ENCODE data around the gene HOXD10. TPM values are rescaled to one million over a fixed set of nuclear protein-coding genes. Genes with fewer than 3 reads are reported as not detected.

HOXD10 gene
- not detected for total RNA-seq

DNA sequence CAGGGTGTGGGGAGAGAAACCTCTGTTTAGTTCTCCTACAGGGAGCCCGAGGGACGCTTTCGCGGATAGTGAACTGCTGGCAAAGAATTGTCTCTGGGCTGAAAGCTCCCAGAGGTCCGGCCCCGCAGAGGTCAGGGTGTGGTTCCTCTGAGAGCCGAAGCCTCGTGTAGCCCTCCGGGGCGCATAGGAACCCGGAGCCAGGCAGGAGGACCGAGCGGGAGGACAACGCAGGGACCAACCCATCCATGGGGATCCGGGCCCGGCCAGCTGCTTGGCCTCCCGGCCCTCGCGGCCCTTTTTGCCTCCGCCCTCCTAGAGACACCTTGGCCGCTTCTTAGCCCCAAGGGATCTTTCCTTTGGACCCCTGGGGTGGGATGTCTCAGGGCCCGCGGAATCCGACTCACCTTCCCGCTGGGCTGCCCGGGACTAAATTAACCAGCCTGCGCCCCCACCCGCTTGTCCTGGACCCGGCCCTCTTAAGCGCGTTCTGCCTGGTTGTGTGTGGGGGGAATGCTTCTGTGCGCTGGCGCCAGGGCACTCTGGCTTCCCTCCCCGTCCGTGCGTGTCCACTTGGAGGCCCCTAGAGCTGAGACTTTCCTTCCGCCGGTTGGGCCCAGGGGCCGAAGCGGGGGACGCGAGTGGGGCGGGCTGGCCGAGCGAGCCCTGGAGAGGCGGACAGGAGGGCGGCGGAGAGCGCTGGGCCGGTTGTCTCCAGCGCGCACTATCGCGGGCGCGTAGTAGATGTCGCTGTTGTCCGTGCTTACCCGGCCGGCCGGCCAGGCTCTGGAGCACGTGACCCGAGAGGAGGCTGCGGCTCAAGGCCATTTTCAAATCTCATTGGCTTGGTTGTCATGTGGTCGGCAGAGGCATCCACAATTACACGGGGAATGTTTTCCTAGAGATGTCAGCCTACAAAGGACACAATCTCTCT is at the start of gene HOXD10:
Gene HOXD10, plus strand, starts transcription at position 896 of the 931 bp plus-strand sequence. CDS start 56 bp downstream, outside the sequence.

DNA sequence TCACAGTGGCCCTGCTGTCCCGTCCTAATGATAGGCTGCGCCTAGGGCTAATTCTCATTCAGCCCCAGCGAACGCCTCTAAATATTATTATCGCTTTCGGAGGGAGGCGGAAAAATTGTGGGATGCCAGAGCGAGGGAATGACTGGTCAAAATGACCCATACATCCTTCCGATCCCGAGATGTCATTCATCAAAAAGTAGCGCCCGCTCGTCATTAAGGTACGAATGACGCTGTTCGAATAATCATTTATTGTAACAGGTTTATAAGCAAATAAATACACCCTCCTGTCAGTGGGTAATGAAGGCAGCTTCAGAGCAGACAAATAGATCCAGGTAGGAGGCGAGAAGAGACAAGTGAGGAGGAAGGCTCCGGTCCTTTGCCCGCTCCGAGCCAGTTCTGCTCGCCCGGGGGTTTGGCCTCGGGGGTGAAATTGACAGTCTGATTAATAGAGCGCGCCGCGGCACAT is 32.7 kb upstream of the HOXD10 start, which contains the start of gene EVX2:
Gene EVX2, minus strand, starts transcription at position 167 of the 466 bp plus-strand sequence. CDS start 186 bp downstream, outside the sequence.

DNA sequence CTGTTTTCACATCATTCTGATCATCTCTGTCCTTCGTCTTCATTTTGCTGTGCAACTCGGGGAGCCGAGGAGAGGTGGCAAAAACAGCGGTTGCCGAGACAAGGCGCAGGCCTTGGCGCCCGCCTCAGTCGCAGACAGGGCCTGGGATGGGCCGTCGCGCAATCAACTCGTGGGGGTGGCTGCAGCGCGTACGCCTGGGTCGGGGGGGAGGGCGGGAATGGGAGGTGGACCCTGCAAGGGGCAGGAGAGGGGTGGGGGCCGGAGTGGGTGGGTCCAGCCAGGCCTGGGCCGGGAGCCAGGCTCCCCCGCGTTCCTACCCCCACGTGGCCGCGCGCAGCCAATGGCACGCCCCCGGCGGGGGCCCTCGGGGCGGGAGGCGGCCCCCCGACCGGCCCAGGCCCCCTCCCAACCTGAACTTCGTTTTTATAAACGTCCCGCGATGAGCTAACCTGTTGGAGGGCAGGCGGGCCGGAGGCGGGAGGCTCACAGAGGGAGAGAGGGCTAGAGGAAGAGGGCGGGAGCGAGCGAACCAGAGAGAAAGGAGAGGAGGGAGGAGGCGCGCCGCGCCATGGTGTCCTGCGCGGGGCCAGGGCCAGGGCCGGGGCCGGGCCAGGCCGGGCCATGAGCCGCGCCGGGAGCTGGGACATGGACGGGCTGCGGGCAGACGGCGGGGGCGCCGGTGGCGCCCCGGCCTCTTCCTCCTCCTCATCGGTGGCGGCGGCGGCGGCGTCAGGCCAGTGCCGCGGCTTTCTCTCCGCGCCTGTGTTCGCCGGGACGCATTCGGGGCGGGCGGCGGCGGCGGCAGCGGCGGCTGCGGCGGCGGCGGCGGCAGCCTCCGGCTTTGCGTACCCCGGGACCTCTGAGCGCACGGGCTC is 24.1 kb upstream of the HOXD10 start, which contains the start of gene HOXD13:
Gene HOXD13, plus strand, starts transcription at position 452 of the 875 bp plus-strand sequence. Its CDS starts 170 bp downstream, at position 622.

DNA sequence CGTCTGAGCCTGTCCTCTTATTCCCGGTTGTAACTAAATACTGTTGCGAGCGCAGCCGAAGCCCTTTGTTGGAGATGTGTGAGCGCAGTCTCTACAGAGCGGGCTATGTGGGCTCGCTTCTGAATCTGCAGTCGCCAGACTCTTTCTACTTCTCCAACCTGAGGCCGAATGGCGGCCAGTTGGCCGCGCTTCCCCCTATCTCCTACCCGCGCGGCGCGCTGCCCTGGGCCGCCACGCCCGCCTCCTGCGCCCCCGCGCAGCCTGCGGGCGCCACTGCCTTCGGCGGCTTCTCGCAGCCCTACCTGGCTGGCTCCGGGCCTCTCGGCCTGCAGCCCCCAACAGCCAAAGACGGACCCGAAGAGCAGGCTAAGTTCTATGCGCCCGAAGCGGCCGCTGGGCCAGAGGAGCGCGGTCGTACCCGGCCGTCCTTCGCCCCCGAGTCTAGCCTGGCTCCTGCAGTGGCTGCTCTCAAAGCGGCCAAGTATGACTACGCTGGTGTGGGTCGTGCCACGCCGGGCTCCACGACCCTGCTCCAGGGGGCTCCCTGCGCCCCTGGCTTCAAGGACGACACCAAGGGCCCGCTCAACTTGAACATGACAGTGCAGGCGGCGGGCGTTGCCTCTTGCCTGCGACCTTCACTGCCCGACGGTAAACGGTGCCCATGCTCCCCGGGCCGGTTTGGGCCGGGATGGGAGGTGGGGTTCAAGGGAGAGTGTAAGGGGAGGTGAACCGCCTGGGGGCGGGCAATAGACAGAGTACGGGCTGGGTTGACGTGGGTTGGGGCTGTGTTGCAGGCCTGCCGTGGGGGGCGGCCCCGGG is 16.6 kb upstream of the HOXD10 start, which contains the start of gene HOXD12:
Gene HOXD12, plus strand, starts transcription at position 68 of the 819 bp plus-strand sequence. Its CDS starts 7 bp downstream, at position 75.

DNA sequence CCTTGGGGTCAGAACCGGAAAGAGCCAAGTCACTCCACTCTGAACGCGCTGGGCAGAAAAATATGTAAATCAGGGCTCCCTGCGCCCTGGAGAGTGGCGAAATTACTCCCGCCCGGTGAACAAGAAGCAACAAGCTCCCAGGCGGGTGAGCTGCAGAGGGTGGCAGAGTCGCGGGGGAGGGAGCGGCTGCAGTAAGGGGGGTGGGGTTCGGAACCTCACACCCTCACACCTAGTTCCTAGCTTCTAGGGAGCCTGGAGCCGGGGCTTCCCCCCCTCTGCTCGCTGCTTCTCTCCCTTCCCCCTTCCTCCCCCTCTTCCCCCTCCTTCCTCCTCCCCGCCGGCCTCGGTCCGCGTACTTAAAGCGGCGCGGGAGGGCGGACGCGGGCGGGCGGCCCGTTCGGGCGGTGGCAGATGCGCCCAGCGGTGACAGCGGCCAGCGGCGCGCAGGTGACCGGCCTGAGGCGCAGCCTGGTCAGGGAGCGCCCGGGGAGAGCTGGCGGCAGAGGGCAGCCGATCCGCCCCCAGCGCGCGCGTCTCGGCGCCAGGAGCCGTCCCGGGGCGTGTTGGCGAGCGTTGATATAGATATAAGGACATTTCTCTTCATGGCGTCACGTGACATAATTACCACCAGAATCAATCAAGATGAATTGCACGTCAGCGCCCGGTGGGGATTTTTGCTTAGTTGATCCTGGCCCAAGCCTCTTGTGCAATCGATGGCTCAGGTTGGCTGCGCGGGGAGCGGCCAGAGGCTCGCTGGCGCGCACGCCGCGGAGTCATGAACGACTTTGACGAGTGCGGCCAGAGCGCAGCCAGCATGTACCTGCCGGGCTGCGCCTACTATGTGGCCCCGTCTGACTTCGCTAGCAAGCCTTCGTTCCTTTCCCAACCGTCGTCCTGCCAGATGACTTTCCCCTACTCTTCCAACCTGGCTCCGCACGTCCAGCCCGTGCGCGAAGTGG is 9.7 kb upstream of the HOXD10 start, which contains the start of gene HOXD11:
Gene HOXD11, plus strand, starts transcription at position 700 of the 959 bp plus-strand sequence. Its CDS starts 76 bp downstream, at position 776.

DNA sequence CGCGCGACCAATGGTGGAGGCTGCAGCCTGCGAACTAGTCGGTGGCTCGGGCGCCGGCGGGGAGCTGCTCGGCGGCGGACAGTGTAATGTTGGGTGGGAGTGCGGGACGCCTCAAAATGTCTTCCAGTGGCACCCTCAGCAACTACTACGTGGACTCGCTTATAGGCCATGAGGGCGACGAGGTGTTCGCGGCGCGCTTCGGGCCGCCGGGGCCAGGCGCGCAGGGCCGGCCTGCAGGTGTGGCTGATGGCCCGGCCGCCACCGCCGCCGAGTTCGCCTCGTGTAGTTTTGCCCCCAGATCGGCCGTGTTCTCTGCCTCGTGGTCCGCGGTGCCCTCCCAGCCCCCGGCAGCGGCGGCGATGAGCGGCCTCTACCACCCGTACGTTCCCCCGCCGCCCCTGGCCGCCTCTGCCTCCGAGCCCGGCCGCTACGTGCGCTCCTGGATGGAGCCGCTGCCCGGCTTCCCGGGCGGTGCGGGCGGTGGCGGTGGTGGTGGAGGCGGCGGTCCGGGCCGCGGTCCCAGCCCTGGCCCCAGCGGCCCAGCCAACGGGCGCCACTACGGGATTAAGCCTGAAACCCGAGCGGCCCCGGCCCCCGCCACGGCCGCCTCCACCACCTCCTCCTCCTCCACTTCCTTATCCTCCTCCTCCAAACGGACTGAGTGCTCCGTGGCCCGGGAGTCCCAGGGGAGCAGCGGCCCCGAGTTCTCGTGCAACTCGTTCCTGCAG is 6.3 kb downstream of the HOXD10 start, which contains the start of gene HOXD9:
Gene HOXD9, plus strand, starts transcription at position 37 of the 728 bp plus-strand sequence. Its CDS starts 50 bp downstream, at position 87.

DNA sequence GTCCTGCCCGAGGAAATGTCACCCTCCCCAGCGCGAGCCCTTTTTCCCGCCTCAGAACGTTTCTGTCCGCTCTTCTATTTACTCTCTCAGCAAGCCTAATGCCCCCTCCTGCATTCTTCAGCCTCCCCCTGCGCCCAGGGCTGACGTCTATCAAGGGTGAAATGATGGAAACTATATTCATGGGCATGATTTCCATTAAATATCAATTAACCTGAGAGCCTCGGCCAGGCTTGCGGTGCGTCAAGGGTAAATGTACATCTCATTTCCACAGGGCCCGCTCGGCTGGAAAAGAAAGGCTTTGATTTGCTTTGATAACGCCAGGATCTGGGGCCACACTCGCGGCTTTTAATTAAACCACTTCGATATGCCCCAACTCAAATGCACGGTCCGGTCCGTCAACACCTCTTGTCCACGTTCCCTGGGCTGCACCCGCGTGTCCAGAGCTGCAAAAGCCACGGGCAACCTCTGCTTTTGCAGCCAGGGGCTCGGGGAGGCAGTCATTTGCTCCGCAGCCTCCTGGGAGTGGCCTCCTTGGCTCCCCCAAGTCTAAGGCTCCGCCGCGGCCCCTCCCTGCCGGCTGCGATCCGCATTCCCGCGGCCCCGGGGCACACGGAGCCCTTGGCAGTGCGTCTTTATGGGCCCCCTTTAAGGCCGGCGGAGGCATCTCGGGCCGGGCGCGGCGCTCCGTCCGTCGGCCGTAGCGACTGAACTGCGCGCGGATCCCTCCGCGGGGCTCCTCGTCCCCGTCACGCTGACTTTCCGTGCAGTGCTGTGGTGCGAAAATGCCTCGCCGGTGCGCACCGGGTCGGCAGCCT is 12.6 kb downstream of the HOXD10 start, which contains the start of gene HOXD8:
Gene HOXD8, plus strand, starts transcription at position 724 of the 815 bp plus-strand sequence. CDS start 662 bp downstream, outside the sequence.

DNA sequence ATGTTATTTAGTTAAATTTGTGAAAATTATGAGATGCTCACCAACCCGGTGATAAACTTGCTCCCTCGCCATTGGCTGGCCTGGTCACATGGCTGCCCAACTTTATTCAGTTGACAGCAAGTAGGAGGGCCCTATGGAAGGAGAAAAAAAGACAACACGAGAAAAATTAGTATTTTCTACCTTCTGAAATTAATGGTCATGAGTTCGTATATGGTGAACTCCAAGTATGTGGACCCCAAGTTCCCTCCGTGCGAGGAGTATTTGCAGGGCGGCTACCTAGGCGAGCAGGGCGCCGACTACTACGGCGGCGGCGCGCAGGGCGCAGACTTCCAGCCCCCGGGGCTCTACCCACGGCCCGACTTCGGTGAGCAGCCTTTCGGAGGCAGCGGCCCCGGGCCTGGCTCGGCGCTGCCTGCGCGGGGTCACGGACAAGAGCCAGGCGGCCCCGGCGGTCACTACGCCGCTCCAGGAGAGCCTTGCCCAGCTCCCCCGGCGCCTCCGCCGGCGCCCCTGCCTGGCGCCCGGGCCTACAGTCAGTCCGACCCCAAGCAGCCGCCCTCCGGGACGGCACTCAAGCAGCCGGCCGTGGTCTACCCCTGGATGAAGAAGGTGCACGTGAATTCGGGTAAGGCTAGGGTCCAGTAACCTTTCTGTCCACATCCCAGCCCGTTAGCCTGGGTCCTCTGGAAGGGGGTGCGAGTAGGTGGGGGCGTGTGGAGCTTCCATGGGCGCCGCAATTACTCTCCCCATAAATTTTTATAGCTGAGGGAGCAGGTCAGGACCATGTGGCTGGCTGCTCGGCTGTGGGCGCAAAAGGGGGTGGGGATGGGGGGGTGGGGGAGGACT is 35.1 kb downstream of the HOXD10 start, which contains the start of gene HOXD4:
Gene HOXD4, plus strand, starts transcription at position 109 of the 846 bp plus-strand sequence. Its CDS starts 84 bp downstream, at position 193.

DNA sequence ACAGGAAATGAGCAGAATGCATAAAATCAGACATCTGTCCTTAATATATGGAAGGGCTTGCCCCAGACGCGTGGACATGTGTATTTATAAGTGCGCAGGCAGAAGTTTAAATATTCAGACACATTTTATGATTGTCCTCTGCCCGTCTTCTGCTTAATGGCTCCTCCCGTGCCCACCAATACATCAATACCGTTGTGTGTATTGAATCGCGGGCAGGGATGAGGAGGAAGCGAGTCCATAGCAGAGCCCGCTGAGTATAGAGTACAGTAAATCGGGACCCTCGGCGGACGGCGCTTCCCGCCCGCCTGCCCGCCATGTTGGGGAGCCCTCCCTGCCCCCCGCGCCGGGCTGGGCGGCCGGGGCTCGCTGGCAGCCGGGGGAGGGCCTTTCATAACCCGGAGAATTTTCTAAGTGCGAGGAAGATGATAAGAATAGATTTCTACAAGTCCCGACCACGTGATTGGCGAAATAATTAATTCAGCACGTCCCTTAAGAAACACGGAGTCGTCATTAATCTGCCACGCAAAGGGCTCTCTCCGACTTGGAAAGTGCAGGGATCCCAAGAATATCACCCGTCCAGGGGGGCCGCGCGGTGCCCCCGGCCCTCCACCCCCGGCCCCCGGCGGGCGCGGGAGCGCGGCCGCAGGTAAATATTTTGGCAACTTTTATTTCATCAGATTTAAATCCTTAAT is 40.4 kb downstream of the HOXD10 start, which contains the start of gene HOXD3:
Gene HOXD3, plus strand, starts transcription at position 501 of the 692 bp plus-strand sequence. CDS start 11,808 bp downstream, outside the sequence.

Small RNA genes within 50 kb of the gene (microRNA-seq; reads per million reads assigned to microRNA genes)
- 1.7 reads per million for gene MIR10B (ENCODE audit: borderline microRNAs expressed, borderline replicate concordance)

Other genes with a start within 250 kb of the HOXD10 start
- 10 to 100 TPM; 36.9 to 44.6 TPM for gene LNPK, start 114.5 kb upstream of the HOXD10 start, total RNA-seq
- gene EVX2, start 32.8 kb upstream of the HOXD10 start, total RNA-seq = not detected
- not detected for gene HOXD13, start 24.1 kb upstream of the HOXD10 start, total RNA-seq
- not detected for gene HOXD12, start 17.0 kb upstream of the HOXD10 start, total RNA-seq
- gene HOXD11, start 9.5 kb upstream of the HOXD10 start, total RNA-seq = not detected
- not detected for gene HOXD9, start 5.9 kb downstream of the HOXD10 start, total RNA-seq
- gene HOXD8, start 12.9 kb downstream of the HOXD10 start, total RNA-seq = not detected
- gene HOXD4, start 34.8 kb downstream of the HOXD10 start, total RNA-seq = not detected
- not detected for gene HOXD3, start 40.5 kb downstream of the HOXD10 start, total RNA-seq
- not detected for gene HOXD1, start 71.9 kb downstream of the HOXD10 start, total RNA-seq
- gene MTX2, start 152.7 kb downstream of the HOXD10 start, total RNA-seq = 10 to 100 TPM; 12.4 to 13.2 TPM

All from activated naive CD4-positive, alpha-beta T cell treated with anti-CD3 and anti-CD28 coated beads, Interleukin-2, amount 10 ng/mL, durations not matched to agents 5 hours and 36 hours (primary cell).